HG03095 (cell line): ENCODE results near the gene CDH18.

Experiments used
- ATAC-seq: cut with Tn5 transposase; IDR thresholded peaks from one replicate; pipeline ENCODE4 v1.9.1; 2021; ENCODE audit warnings: moderate library complexity; ENCODE audit not compliant: unreplicated experiment

The CDH18 gene, protein sequence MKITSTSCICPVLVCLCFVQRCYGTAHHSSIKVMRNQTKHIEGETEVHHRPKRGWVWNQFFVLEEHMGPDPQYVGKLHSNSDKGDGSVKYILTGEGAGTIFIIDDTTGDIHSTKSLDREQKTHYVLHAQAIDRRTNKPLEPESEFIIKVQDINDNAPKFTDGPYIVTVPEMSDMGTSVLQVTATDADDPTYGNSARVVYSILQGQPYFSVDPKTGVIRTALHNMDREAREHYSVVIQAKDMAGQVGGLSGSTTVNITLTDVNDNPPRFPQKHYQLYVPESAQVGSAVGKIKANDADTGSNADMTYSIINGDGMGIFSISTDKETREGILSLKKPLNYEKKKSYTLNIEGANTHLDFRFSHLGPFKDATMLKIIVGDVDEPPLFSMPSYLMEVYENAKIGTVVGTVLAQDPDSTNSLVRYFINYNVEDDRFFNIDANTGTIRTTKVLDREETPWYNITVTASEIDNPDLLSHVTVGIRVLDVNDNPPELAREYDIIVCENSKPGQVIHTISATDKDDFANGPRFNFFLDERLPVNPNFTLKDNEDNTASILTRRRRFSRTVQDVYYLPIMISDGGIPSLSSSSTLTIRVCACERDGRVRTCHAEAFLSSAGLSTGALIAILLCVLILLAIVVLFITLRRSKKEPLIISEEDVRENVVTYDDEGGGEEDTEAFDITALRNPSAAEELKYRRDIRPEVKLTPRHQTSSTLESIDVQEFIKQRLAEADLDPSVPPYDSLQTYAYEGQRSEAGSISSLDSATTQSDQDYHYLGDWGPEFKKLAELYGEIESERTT

DNA sequence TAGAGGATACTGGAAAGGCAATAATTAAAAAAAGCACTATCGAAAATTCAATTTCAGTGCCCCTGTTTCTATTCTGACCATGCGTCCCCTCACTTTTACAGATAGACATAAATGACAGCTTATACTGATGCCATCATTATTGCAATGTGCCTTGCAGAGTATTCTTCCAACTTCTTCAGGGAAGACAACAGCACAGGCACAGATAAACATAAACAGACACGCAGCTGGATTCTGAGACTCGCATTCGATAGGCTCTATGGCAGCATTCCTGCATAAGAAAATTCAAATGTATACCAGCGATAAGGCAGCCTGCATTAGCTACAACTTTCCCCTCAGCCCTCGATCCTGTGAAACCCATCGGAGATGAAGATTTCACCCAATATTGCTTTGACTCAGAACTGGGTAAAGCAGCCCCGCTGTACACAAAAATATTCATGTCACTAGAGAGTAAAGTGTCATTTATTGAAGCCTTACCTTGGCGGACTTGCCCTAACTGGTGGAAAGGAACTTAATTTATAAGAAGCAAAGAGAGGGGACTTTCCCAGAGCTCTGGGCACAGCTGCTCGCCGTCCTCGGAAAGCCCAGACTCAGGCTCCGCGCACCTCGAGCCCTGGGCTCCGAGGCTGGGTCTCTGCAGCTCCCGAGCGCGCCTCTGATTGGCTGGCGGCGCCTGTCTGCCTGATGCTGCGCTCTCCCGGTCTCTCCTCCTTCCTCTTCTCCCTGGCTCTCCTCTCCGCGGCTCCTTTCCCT is at the start of gene CDH18:
TSS of gene CDH18 (minus strand) at position 589 of the 750 bp plus-strand sequence. CDS start 149,214 bp downstream, outside the sequence.
- no peak for ATAC-seq

DNA sequence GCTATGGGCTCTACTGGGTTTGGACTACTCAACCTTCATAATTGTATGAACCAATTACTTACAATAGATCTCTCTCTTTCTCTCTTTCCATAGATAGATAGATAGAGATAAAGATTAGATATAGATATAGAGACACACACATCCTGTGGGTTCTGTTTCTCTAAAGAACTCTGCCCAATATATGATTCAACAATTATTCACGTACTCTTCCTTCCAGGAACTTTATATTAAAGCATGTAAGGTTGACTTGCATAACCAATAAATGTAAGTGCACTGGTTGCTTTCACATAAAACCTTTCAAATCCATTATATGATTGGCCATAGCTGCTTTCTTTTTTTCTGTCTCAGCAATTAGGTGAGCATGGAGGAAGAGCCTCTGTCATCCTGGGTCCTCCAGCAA is 46.7 kb upstream of the CDH18 start:
- ATAC-seq = no peak

DNA sequence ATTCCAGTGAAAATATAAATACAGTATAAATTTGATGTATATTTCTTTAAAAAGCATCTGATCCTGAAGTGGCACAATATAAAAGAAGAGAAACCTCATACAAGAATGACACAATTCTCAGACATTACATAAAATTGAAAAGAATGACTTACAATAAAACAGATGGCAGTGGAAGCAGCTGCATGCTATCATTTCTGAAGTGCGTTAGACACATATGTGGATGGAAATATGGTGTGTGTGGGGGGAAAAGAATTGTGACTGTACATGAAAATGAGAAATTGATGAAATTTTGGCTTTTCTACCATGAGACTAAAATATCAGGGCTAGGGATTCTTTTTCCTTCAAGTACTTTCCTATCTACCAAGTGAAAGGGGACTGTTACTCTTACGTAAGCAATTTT is 45.9 kb upstream of the CDH18 start:
- no peak for ATAC-seq

DNA sequence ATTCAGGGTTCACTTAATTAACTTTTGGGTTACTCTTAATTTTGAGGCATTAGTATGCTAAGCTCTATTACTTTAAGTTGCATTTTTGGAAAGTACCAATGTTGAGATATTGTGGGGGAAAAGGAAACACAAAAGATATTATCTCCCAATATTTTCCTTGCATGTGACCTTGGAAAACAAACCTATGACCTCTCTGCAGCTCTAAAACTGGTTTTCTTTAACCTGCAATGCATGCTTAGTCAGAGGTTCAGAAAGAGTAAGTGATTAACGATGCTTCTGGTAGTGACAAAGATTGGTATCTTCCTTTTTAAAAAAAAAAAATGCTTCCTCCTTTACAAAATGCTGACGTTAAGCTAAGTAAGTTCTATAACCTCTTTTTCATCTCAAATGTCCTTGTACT is 44.9 kb upstream of the CDH18 start:
- ATAC-seq = no peak

DNA sequence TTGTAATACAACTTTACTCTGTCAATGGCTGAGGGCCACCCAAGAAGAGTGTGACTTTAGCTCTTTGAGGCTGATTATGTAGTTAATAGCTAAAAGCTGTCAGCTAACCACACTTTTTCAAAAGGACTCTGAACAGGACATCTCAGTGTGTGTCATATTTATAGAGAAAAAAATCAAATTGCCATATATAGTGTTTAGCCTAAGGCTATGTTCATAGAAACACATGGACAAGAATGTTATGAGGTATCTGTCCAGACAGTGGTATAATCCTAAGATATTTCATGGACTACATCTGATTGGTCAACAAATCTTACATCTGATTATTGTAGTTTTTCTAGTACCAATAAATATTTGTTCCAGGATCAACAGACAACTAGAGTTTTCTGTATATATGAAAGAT is 42.1 kb upstream of the CDH18 start:
- ATAC-seq = no peak

DNA sequence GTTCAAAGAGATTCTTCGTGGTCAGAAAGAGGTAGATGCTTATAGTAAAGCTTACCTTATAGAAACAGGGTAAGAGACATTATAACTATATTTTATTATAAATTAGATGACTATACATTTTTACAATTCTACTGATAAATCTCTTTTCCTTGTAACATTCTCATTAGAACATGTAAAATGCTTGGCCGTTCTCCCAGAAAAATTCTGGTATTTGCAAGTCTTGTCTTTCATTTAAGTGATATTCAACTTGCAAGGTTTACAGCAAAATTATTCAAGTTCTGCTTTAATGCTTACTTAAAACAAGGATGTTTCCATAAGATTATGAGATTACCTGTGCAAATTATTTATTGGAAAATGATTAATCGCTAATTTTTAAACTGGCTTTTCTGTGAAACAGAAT is 41.3 kb upstream of the CDH18 start:
- ATAC-seq = no peak

DNA sequence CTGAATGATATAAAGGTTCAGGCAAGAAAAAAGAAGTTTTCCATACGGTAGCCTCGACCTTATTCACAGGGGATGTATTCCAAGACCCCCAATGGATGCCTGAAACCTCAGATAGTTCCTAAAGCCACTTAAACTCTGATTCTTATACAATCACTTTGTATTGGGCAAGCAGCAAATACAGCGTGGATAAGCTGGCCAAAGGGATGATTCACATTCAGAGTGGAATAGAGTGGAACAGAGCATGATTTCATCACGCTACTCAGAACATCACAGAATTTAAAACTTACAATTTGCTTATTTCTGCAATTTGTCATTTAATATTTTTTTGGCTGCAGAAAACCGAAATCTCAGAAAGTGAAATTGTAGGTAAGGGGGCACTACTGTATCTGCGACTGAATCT is 40.5 kb upstream of the CDH18 start:
- no peak for ATAC-seq

DNA sequence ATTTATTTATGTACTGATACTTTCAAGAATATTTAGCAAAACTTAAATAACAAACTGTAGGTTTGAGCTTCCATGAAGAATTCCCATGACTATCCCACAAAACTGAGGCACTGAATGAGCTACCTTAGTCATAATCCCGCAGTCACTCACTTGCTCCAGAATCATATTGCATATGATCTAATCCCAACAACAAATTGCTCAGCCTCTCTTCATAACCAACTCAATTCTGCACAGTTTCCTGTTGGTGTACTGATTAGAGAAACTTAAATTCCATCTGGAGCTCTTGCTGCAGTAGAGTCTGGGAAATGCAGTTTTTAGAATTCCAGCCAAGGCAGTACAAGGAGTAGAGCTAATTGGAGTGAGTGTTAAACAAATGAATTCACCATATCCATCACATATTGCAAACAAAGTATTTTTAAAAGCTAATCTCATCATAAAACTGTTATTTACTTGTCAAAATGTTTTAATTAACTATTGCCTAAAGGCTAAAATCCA is 35.7 kb upstream of the CDH18 start:
- no peak for ATAC-seq

DNA sequence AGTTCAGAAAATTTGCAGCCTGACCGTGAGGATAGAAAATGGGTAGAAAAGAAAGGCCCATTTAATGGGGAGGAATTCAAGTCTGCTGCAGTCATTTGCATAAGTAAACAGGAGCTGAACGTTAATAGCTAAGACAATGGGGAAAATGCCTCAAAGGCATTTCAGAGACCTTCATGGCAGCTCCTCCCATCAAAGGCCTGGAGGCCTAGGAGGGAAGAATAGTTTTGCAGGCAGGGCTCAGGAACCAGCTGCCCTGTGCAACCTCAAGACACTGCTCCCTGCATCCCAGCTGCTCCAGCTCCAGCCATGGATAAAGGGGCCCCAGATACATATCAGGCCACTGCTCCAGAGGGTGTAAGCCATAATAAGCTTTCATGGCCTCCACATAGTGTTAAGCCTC is 32.2 kb upstream of the CDH18 start:
- ATAC-seq = no peak

DNA sequence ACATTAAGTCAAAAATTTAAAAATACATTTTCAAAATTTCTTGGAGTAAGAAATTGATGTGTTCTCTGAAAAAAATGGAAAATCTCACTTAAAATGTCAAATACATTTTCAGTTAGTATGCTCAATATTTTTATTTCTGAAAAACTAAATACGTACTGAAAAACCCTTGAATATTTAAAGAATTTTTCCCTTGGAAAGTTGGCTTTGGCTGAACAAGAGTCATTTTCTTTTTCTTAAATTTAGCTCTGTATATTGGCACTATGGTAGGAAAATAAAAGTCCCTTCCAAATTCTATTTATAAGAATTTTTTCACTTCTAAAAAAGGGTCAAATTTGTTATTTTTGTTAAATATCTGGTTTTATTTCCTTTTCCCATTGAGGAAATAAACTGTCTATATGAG is 29.0 kb upstream of the CDH18 start:
- ATAC-seq = no peak

DNA sequence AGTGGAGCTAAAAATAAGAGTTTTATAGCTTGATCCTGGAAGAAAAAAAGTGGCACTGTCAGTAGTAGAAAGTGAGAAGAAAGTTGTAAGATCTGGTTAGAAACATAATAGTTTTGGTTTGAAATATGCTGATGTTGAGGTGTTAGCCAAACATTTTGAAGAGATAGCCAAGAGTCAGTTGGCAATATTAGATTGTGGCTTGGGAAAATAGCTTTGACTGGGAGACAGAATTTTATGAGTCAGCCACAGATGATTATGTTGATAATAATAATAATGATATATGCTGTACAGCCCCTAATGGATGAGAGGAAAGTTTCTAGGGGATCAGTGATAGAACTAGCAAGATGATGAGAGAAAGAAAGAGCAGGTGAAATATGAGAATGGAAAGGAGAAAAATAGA is 12.4 kb upstream of the CDH18 start:
- no peak for ATAC-seq

DNA sequence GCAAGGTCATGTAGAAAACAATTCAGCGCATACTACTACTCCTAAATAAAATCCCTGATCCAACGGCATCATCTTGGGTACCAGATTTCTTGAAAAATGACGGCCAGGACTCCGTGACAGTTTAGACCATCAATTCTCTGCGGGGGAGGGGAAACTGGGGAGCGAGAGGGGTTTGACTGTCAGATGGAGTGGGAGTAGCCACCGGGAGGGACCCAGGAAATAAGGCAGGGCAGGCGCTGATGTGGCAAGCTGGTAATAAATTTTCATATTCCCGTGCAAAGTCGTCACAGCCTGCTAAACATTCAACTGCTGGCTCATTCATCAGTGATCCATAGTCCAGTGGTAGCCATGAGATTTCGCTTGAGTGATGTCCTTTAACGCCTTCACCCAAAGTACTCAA is 457 bp upstream of the CDH18 start:
- ATAC-seq = no peak

DNA sequence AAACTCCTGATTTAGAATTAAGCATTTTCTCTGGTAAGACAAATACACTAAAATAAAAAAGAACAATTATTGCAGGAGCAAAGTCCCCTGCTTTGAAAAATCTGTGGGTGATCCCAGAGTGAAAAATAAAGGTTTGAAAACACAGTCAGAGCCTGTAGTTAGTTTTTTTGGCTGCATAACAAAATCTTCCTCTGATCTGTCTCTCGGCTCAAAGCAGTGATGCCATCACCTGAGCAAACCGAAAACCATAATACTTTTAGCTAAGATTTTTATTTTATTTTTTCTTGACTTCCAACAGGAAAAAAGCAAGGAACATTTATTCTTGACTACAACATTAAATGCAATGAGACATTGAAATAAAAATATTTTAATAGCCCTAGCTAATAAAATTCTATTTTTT is 1.2 kb downstream of the CDH18 start:
- no peak for ATAC-seq

DNA sequence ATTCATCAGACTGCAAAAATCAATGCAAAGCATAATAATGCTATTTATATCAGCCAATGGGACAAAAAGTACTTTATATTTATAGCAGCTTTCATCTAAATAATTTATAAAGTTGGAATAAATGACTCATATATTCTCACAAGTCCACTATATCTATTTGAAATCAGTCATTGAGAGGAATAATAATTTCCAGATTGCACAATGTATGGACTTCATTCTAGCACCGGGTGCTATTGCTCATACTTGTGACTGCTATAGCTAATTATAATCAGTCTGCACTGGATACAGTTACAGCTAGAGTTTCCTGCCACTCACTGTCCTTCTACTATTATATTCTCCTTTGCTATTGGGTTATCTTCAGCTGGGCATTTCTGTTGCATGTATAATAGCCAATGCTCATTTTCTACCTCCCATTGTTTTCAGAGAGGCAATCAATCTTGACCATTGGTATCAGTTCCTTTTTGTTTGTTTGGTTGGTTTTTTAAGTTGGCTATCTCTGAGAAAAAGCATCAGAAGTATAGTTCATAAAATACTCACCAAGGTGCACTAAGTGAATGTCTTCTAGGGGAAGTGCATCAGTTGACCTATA is 1.9 kb downstream of the CDH18 start:
- no peak for ATAC-seq

DNA sequence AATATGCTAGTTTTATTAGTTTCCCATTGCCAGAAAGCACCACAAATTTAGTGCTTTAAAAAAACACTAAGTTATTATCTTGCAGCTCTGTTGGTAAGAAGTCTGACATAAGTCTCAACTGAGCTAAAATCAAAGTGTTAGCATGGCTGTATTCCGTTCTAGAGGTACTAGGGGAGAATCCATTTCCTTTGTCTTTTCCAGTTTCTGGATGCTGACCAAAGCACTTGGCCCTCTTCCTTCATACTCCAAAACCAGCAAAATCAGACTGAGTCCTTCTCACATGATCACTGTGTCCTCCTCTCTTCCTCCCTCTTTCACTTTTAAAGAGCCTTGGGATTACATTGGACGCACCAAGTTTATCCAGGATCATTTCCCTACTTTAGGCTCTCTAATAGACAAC is 9.5 kb downstream of the CDH18 start:
- no peak for ATAC-seq

DNA sequence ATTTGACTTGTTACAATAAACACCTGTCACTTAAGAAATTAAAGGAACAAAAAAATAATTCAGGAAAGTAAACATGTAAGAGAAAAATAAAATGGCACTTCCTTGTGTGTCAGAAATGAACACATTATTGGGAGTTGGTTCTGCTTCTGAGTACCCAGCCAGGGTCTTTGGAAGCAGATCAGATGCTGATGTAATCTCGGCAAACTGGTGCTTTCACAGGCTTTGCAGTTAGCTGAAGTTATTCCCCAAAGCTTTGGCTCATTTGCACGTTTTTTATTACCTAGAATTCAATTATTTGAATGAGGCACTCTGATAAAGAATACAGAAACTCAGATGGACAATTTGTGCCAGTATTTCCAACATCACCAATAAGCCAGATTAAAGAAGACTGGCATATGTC is 10.9 kb downstream of the CDH18 start:
- ATAC-seq = no peak

DNA sequence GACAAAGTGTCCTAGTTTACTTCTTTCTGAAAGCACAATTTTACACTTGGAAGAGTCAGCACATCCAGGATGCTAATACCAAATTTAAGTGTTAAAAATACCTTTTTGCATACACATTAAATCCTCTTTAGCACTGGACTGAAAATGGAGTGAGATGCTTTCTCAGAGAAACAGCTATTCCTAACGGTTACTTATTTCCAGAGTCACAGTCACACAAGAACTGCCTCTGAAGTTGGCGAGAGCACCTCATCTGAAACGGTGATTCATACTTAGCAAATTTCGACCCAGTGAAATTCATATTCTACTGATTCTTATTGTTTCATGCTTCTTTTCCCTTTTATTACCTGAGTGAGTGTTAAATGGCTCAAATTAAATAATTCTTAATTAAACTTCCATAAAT is 12.2 kb downstream of the CDH18 start:
- ATAC-seq = no peak

DNA sequence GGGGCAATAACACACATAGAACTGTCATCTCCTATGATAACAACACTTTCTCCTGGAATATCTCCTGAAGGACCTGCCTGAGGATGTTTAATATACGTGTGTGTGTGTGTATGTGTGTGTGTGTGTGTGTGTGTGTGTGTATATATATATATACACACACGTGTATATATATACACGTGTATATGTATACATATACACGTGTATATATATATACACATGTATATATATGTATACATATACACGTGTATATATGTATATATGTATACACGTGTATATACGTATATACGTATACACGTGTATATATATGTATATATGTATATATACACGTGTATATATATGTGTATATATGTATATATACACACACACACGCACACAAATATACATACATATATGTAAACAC is 27.5 kb downstream of the CDH18 start:
- no peak for ATAC-seq

DNA sequence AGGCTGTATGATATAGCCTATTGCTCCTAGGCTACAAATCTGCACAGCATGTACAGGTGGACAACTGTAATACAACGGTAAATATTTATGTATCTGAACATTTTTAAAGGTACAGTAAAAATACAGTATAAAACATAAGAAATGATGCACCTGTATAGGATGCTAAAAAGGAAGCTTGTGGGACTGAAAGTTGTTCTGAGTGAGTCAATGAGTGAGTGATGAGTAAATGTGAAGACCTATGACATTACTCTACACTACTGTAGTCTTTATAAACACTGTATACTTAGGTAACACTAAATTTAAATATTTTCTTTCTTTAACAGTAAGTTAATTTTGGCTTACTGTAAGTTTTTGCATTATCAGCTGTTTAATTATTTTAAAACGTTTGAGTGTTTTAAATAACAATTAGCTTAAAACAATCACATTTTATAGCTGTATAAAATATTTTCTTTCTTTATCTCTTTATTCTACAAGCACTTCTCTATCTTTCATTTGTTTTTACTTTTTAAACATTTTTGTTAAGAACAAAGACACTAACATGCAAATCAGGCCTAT is 28.1 kb downstream of the CDH18 start:
- no peak for ATAC-seq

DNA sequence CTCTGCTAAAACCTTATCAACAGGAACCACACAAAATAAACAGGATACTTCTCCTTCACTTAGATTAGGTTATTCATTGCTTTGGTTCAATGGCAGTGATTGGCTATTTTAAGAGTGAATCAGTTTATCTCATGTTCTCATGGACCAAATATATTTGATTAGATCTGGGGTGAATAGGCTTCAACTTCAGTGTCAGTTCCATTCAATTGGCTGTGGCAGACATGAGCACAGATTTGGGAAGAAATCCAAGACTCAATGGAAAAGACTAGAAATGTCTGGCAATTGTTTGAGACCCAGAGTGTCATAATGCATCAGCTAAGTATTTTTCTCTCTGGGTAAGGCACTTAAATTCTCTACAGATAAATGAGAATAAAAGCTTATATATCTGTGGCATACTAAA is 37.1 kb downstream of the CDH18 start:
- ATAC-seq = no peak

DNA sequence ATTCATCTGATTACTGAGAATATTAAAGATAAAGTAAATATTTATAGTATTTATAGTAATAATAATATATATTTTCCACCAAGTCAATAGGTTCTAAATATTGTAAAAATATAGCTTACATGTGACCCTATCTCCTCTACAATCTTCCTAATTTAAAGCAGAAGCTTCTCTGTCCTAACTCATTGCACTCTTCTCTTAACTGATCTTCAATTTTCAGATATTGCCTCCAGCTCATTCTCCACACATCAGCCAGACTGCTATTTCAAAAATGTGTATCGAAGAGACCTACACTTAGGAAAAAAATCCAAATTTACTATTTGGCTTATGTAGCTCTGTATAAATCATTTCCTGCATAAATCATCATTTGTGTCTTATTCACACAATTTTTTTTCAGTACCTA is 47.8 kb downstream of the CDH18 start:
- no peak for ATAC-seq
